ENCODE data around the gene SLC25A21.

SLC25A21 gene

DNA sequence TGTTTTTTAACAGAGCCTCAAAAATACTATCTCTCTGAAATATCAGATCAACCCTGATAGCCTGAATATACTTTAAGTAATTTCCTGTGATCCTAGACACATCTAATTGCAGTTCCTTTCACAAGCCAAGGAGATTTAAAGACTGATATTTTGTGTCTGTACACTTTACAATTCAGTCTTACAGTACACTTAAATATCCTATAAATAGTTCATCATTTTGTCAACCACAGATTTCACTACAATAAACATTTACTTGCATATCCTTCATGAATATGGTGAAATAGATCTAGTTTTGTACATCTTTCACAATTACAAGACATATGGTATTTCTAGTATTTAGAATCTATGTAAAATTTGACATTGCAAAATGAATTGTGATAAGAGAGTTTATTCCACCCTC is 349.7 kb downstream of the SLC25A21 start:
- TF ChIP-seq POLR2AphosphoS5 (IDR thresholded peaks at IDR 0.05; ENCODE audit: low read depth, low read length), result no peak

GRCh38 chr14:36820901-36821300 is 351.5 kb downstream of the SLC25A21 start:
- TF ChIP-seq REST (IDR thresholded peaks at IDR 0.05; ENCODE audit: insufficient read depth in 1 of 2, low read depth in 2 of 2, low read length in 2 of 2) (no peak), POLR2AphosphoS5 (IDR thresholded peaks at IDR 0.05; ENCODE audit: low read depth, low read length) (no peak), FOXP2 (optimal IDR thresholded peaks at IDR 0.05; ENCODE audit: borderline replicate concordance, extremely low read depth, extremely low read length, insufficient read depth) (no peak), SIN3A (IDR thresholded peaks at IDR 0.05; ENCODE audit: borderline replicate concordance, insufficient read depth, low read length) (no peak), TAF1 (IDR thresholded peaks at IDR 0.05; ENCODE audit: borderline replicate concordance, insufficient read depth, low read length) (no peak)

DNA sequence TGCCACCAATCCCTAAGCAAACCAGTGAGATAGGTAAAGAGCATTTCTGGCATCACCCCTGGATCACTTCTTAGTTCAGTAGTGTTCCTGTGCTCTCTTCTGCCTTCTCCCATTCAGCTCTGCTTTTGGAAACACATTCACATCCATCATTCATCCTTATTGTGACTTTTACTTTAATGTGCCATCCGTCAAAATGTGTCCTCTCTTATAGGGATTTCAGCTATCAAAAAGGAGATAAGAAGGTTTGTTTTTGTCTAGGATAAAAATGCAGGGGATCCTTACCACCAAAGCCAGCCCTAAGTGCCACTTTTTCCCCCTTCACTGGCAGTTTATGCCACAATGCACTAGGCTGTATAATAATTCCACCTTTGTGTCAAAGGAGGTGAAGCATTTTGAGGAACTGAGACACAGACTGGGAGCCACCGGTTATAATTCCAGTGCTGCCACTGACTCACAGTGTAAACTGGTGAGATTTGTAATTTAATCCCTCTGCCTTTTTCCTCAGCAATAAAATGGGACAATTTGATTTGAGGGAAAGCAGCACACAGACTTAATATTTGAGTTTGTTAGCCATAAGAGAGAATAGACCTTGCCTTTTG is 352.2 kb downstream of the SLC25A21 start:
- TF ChIP-seq FOXP2 (optimal IDR thresholded peaks at IDR 0.05; ENCODE audit: borderline replicate concordance, extremely low read depth, extremely low read length, insufficient read depth), result no peak
- TF ChIP-seq TAF1 (IDR thresholded peaks at IDR 0.05; ENCODE audit: borderline replicate concordance, insufficient read depth, low read length), result no peak
- no peak for TF ChIP-seq POLR2AphosphoS5 (IDR thresholded peaks at IDR 0.05; ENCODE audit: low read depth, low read length)
- no peak for TF ChIP-seq SIN3A (IDR thresholded peaks at IDR 0.05; ENCODE audit: borderline replicate concordance, insufficient read depth, low read length)
- no peak for TF ChIP-seq REST (IDR thresholded peaks at IDR 0.05; ENCODE audit: insufficient read depth in 1 of 2, low read depth in 2 of 2, low read length in 2 of 2)

DNA sequence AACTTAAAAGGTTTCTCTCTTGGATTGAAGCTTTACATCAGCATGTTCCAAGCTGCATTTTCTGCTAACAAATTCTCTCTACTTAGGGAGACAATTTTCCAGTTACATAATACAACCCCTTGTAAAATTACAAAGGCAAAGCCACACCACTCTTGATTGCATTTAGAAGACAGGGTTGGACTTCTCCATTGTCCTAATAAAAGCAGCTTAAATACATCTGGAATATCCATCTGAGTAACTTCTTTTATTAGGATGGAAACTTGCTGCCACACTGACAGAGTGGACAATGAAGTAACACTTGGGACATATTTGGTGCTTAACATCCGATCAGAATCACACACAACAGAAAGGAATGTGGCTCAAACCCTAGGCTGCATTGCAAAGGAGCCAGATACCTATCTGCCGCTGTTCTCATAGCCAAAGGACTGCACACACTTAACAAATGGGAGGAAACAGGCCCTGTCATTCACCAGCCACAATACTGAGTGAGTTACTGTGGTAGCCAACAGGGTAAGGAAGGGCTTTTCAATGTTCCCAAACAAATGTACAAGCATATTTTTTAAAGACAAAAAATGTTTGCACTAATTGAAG is 353.5 kb downstream of the SLC25A21 start:
- TF ChIP-seq FOXP2 (optimal IDR thresholded peaks at IDR 0.05; ENCODE audit: borderline replicate concordance, extremely low read depth, extremely low read length, insufficient read depth) (no peak), TAF1 (IDR thresholded peaks at IDR 0.05; ENCODE audit: borderline replicate concordance, insufficient read depth, low read length) (no peak), REST (IDR thresholded peaks at IDR 0.05; ENCODE audit: insufficient read depth in 1 of 2, low read depth in 2 of 2, low read length in 2 of 2) (no peak), SIN3A (IDR thresholded peaks at IDR 0.05; ENCODE audit: borderline replicate concordance, insufficient read depth, low read length) (no peak), POLR2AphosphoS5 (IDR thresholded peaks at IDR 0.05; ENCODE audit: low read depth, low read length) (no peak)

DNA sequence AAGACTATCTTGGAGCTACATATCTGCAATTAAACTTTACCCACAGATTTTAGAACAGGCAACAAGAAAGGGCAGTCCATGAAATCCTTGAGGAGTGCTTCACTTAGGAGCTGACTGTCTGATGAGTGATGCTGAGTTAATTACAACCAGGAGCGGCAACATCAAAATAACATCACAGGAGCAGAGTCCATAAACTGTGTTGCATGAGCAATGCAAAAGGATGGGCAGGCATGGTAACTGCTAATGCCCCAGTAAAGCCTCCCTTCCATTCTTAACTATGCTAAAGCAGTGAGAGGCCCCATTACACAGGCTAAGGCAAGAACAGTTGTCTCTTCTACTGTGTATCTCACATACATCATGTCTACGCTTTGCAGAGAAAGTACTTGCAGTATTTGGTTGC is 354.2 kb downstream of the SLC25A21 start:
- TF ChIP-seq REST (IDR thresholded peaks at IDR 0.05; ENCODE audit: insufficient read depth in 1 of 2, low read depth in 2 of 2, low read length in 2 of 2) (no peak), POLR2AphosphoS5 (IDR thresholded peaks at IDR 0.05; ENCODE audit: low read depth, low read length) (no peak), TAF1 (IDR thresholded peaks at IDR 0.05; ENCODE audit: borderline replicate concordance, insufficient read depth, low read length) (no peak), SIN3A (IDR thresholded peaks at IDR 0.05; ENCODE audit: borderline replicate concordance, insufficient read depth, low read length) (no peak), FOXP2 (optimal IDR thresholded peaks at IDR 0.05; ENCODE audit: borderline replicate concordance, extremely low read depth, extremely low read length, insufficient read depth) (no peak)
